Lower leg skin (tissue), 4 donors: ENCODE results near the gene CACNA1F. TPM values are rescaled to one million over a fixed set of nuclear protein-coding genes. Genes with fewer than 3 reads are reported as not detected.
A peak's percentile ranks its signal among the peaks of the same experiment; 100 is the strongest.

Source experiments
- DNase-seq, 2 donors: peaks; one replicate each; pipeline ENCODE4 v3.0.0-alpha.2; 2019; ENCODE audit warnings: low spot score in 2 of 2
- H3K4me3 ChIP-seq: fragments of 200-600 bp; sonication (generic); 2 replicates; pipeline ENCODE4 v1.5.1; 2017; ENCODE audit warnings: mild to moderate bottlenecking, low read depth; ENCODE audit not compliant: poor library complexity, severe bottlenecking
- CTCF ChIP-seq, 3 donors: fragments of 450-650 bp; IDR thresholded peaks; one replicate each; pipeline ENCODE4 v1.5.1; 2016; ENCODE audit warnings: antibody characterized with exemption in 3 of 3, mild to moderate bottlenecking in 3 of 3, moderate library complexity in 2 of 3
- POLR2A ChIP-seq, 2 donors: fragments of 450-650 bp; IDR thresholded peaks; one replicate each; pipeline ENCODE4 v1.6.1; 2016 to 2017; ENCODE audit warnings: antibody characterized with exemption in 2 of 2, mild to moderate bottlenecking in 1 of 2, moderate library complexity in 1 of 2
- WGBS, 2 donors: methylation state at CpG; one replicate each; pipeline ENCODE4 v1.1.5; 2018; 5-methylcytosine and 5-hydroxymethylcytosine counted together
- intact Hi-C: fragments of 100-400 bp; cut with DNase I; formaldehyde crosslinking; loops from one replicate; pipeline ENCODE4 v1.15.0; 2023; ENCODE audit warnings: low total_unique reads
- total RNA-seq, 4 donors: library from RNA; depleted of rRNA; stranded (reverse); fragments of >200 nt; gene quantifications; one replicate each; pipeline ENCODE4 v1.1.0, GENCODE V29; 2016

Gene CACNA1F
- under 1 TPM in 3 of 4 donors, not detected in 1; 0.06 to 0.76 (median 0.15) TPM for total RNA-seq

GRCh38 chrX:49233176-49233575 lies at the start of gene CACNA1F:
Gene CACNA1F (minus strand): TSS chrX:49233340. CDS start chrX:49233309, 31 bp downstream.
- 71 to 79% methylated on average over 9 of the region's 9 CpGs for WGBS, 2 donors
- TF ChIP-seq POLR2A (IDR thresholded peaks at IDR 0.05): no peak
- TF ChIP-seq CTCF (IDR thresholded peaks at IDR 0.05): no peak
- DNase-seq: no peak
- intact Hi-C loops: no loop called here
- no peak within 1 kb of the TSS for H3K4me3 ChIP-seq

- WGBS, 2 donors: 39 to 42% methylated on average over 11 of the region's 11 CpGs
- DNase-seq: peak in 1 of 2 donors; percentile 57
- intact Hi-C loops: no loop called here
- TF ChIP-seq POLR2A (IDR thresholded peaks at IDR 0.05): no peak
- no peak for TF ChIP-seq CTCF (IDR thresholded peaks at IDR 0.05)
- H3K4me3 ChIP-seq: no peak overlapping the region
Measured at GRCh38 chrX:49282647-49283011, 49.5 kb upstream of the CACNA1F start.

GRCh38 chrX:49278081-49278480 lies 44.9 kb upstream of the CACNA1F start:
- WGBS, 2 donors: 89 to 93% methylated on average over 3 of the region's 3 CpGs
- H3K4me3 ChIP-seq: no peak overlapping the region
- intact Hi-C loops: no loop called here
- no peak for DNase-seq
- TF ChIP-seq CTCF (IDR thresholded peaks at IDR 0.05) (no peak), POLR2A (IDR thresholded peaks at IDR 0.05) (no peak)

- no peak for DNase-seq
- intact Hi-C loops: no loop called here
- no peak for TF ChIP-seq POLR2A (IDR thresholded peaks at IDR 0.05)
- no peak for TF ChIP-seq CTCF (IDR thresholded peaks at IDR 0.05)
- WGBS, 2 donors: 58 to 63% methylated on average over 3 of the region's 3 CpGs
- no peak overlapping the region for H3K4me3 ChIP-seq
Measured at GRCh38 chrX:49277535-49277830, 44.3 kb upstream of the CACNA1F start.

- DNase-seq: peak in 1 of 2 donors; percentile 69
- intact Hi-C loops: no loop called here
- WGBS, 2 donors: 55 to 66% methylated on average over 8 to 19 of the region's 19 CpGs
- TF ChIP-seq CTCF (IDR thresholded peaks at IDR 0.05) (no peak), POLR2A (IDR thresholded peaks at IDR 0.05) (no peak)
- H3K4me3 ChIP-seq: no peak overlapping the region
Measured at GRCh38 chrX:49276671-49277534, 43.8 kb upstream of the CACNA1F start.

- TF ChIP-seq POLR2A (IDR thresholded peaks at IDR 0.05): no peak
- TF ChIP-seq CTCF (IDR thresholded peaks at IDR 0.05): no peak
- no peak for DNase-seq
- no peak overlapping the region for H3K4me3 ChIP-seq
- 44 to 51% methylated on average over 1 of the region's 1 CpG for WGBS, 2 donors
- intact Hi-C loops: no loop called here
Measured at GRCh38 chrX:49276207-49276606, 43.1 kb upstream of the CACNA1F start.
